C4-2B (cell line): ENCODE results near the gene GPR137.

Experiments
- H3K27ac ChIP-seq: fragments of 450-650 bp; 2 replicates; pipeline ENCODE4 v1.5.1; 2017
- CTCF ChIP-seq: fragments of 450-650 bp; conservative IDR thresholded peaks from 2 replicates; pipeline ENCODE4 v1.5.1; 2017; ENCODE audit warnings: mild to moderate bottlenecking
- ZFX ChIP-seq: fragments of 450-650 bp; IDR thresholded peaks from 2 replicates; pipeline ENCODE4 v1.6.1; 2017

The GPR137 gene

GRCh38 chr11:64286801-64287159, 1.1 kb downstream of the GPR137 start:
- no peak for TF ChIP-seq ZFX
- no peak for TF ChIP-seq CTCF

GRCh38 chr11:64287676-64288352, 2.2 kb downstream of the GPR137 start:
- H3K27ac ChIP-seq: no peak overlapping the region
- no peak for TF ChIP-seq ZFX

More at GRCh38 chr11:64286801-64287159, 1.1 kb downstream of the GPR137 start:
- peak overlapping the region; percentile 87; the same call in 1 of the 2 replicates for H3K27ac ChIP-seq

GRCh38 chr11:64288353-64288750, 2.7 kb downstream of the GPR137 start:
- TF ChIP-seq ZFX (no peak), CTCF (no peak)
- no peak overlapping the region for H3K27ac ChIP-seq

GRCh38 chr11:64289002-64289564, 3.4 kb downstream of the GPR137 start:
- no peak for TF ChIP-seq ZFX
- no peak for TF ChIP-seq CTCF
- no peak overlapping the region for H3K27ac ChIP-seq

- H3K27ac ChIP-seq: no peak overlapping the region
- TF ChIP-seq CTCF: no peak
- TF ChIP-seq ZFX: no peak
These were observed 5.0 kb downstream of the GPR137 start for GRCh38 chr11:64290352-64291261.

- TF ChIP-seq CTCF (no peak), ZFX (no peak)
- no peak within 1 kb of the TSS for H3K27ac ChIP-seq
These were observed 5.7 kb downstream of the GPR137 start, which contains the start of gene KCNK4 for GRCh38 chr11:64291262-64291751. KCNK4 (plus strand) TSS chr11:64291302; CDS start chr11:64293019, 1,717 bp downstream.

- TF ChIP-seq ZFX: no peak
- no peak for TF ChIP-seq CTCF
- no peak overlapping the region for H3K27ac ChIP-seq
These were observed 6.3 kb downstream of the GPR137 start for GRCh38 chr11:64291752-64292459.
